GM12878 (cell line): ENCODE data around the gene SLC35C1. TPM values are rescaled to one million over a fixed set of nuclear protein-coding genes. Genes with fewer than 3 reads are reported as not detected.

Source experiments
- DPF2 ChIP-seq: fragments of 450-650 bp; IDR thresholded peaks from 2 replicates; pipeline ENCODE4 v1.6.1; 2017; ENCODE audit warnings: mild to moderate bottlenecking
- HCFC1 ChIP-seq: fragments of 150-350 bp; IDR thresholded peaks from 2 replicates; pipeline ENCODE4 v1.6.1; 2014; ENCODE audit warnings: low read length
- SP1 ChIP-seq: IDR thresholded peaks from one replicate; pipeline ENCODE4 v1.6.1; 2011; ENCODE audit warnings: low read depth, low read length
- SPI1 ChIP-seq: IDR thresholded peaks from 2 replicates; pipeline ENCODE4 v1.6.1; 2011; ENCODE audit warnings: low read depth, mild to moderate bottlenecking, low read length, moderate library complexity, borderline replicate concordance; ENCODE audit not compliant: insufficient read depth
- polyA plus RNA-seq, 11 experiments: library from polyadenylated mRNA; depleted of rRNA in 4 of 11; unstranded in 6 of 11; stranded (reverse) in 5 of 11; fragments of >200 nt; fragmentation: Nextera tagmentation in 4 of 11; fragmentation: Illumina TruSeq in 1 of 11; extraction: Ambion mirVana in 4 of 11; extraction: Trizol in 1 of 11; gene quantifications; 1 replicate in 1 of 11; 2 replicates in 10 of 11; pipeline versions ENCODE4 v1.2.1 to v1.2.3, GENCODE V29; 2011 to 2016; ENCODE audit warnings: inconsistent platforms in 2 of 11, missing spikeins in 2 of 11, low read depth in 1 of 11
- total RNA-seq, 4 experiments: library from RNA; depleted of rRNA in 3 of 4; stranded (reverse); fragments of >200 nt in 3 of 4; fragmentation: Illumina TruSeq in 1 of 4; extraction: Trizol in 1 of 4; gene quantifications; 2 replicates each; pipeline versions ENCODE4 v1.2.1 to v1.2.3, GENCODE V29; 2013 to 2021
- TF ChIP-seq, protein P1 (sequence below): IDR thresholded peaks from 2 replicates; pipeline ENCODE4 v1.6.1; 2012; ENCODE audit warnings: improper control_type of control experiment, low read depth, low read length; ENCODE audit not compliant: insufficient replicate concordance
- TF ChIP-seq, protein P2 (sequence below): IDR thresholded peaks from 2 replicates; pipeline ENCODE4 v1.6.1; 2012; ENCODE audit warnings: low read length, inconsistent platforms

SLC35C1 gene
- total and polyA plus RNA-seq, 10 of the 15 experiments (the other 5 are each of a cell fraction or from before 2014, with no cell fraction given): 0.55 to 9.7 (median 4.3) TPM

DNA sequence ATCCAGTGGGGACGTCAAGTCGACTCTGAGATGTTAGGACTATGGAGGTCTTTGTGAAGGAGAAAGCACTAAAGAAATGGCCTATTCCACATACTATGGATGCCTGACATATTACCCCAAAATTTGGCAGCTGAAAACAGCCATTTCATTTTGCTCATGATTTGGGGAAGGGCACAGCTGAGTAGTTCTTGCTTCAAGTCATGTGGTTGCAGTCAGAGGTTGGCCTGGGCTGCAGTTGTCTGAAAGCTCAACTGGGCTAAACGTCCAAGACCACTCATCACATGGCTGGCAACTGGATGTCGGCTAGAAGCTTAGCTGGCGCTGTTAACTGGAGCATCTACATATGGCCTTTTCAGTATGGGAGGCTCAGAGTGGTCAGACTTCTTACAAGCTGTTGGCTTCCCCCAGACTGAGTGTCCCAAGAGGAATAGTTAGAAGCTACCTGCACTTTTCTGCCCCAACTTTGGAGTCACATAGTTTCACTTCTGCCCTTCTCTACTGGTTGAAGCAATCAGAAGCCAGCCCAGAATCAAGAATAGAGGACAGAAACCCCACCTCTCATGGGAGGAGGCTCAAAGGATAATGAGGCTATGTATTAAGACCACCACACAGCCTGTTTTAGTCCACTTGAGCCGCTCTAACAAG is 14.1 kb downstream of the SLC35C1 start (continued):
- TF ChIP-seq, protein P1, sequence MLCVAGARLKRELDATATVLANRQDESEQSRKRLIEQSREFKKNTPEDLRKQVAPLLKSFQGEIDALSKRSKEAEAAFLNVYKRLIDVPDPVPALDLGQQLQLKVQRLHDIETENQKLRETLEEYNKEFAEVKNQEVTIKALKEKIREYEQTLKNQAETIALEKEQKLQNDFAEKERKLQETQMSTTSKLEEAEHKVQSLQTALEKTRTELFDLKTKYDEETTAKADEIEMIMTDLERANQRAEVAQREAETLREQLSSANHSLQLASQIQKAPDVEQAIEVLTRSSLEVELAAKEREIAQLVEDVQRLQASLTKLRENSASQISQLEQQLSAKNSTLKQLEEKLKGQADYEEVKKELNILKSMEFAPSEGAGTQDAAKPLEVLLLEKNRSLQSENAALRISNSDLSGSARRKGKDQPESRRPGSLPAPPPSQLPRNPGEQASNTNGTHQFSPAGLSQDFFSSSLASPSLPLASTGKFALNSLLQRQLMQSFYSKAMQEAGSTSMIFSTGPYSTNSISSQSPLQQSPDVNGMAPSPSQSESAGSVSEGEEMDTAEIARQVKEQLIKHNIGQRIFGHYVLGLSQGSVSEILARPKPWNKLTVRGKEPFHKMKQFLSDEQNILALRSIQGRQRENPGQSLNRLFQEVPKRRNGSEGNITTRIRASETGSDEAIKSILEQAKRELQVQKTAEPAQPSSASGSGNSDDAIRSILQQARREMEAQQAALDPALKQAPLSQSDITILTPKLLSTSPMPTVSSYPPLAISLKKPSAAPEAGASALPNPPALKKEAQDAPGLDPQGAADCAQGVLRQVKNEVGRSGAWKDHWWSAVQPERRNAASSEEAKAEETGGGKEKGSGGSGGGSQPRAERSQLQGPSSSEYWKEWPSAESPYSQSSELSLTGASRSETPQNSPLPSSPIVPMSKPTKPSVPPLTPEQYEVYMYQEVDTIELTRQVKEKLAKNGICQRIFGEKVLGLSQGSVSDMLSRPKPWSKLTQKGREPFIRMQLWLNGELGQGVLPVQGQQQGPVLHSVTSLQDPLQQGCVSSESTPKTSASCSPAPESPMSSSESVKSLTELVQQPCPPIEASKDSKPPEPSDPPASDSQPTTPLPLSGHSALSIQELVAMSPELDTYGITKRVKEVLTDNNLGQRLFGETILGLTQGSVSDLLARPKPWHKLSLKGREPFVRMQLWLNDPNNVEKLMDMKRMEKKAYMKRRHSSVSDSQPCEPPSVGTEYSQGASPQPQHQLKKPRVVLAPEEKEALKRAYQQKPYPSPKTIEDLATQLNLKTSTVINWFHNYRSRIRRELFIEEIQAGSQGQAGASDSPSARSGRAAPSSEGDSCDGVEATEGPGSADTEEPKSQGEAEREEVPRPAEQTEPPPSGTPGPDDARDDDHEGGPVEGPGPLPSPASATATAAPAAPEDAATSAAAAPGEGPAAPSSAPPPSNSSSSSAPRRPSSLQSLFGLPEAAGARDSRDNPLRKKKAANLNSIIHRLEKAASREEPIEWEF: no peak
- TF ChIP-seq DPF2: no peak
- no peak for TF ChIP-seq SP1
- TF ChIP-seq HCFC1: no peak
- TF ChIP-seq, protein P2, sequence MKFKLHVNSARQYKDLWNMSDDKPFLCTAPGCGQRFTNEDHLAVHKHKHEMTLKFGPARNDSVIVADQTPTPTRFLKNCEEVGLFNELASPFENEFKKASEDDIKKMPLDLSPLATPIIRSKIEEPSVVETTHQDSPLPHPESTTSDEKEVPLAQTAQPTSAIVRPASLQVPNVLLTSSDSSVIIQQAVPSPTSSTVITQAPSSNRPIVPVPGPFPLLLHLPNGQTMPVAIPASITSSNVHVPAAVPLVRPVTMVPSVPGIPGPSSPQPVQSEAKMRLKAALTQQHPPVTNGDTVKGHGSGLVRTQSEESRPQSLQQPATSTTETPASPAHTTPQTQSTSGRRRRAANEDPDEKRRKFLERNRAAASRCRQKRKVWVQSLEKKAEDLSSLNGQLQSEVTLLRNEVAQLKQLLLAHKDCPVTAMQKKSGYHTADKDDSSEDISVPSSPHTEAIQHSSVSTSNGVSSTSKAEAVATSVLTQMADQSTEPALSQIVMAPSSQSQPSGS: no peak
- peak; percentile 43; the same call in 1 of the 2 replicates for TF ChIP-seq SPI1
